Endodermal cell (in vitro differentiated cells): Measurements from ENCODE around the gene ARL17B. TPM values are rescaled to one million over a fixed set of nuclear protein-coding genes. Genes with fewer than 3 reads are reported as not detected.
"Not testable (repeated sequence)": the region's sequence is repeated elsewhere in the genome, so short reads cannot be mapped to it uniquely, and the experiment has no call there.

Source experiments
- DNase-seq: peaks from one replicate; pipeline ENCODE4 v3.0.0-alpha.2; 2017
- H3K27ac ChIP-seq: 2 replicates; pipeline ENCODE4 v1.5.1; 2013; ENCODE audit warnings: mild to moderate bottlenecking, low read depth, low read length, moderate library complexity
- H3K27me3 ChIP-seq: 2 replicates; pipeline ENCODE4 v1.6.1; 2013; ENCODE audit warnings: mild to moderate bottlenecking, low read length, moderate library complexity; ENCODE audit not compliant: insufficient read depth, control insufficient read depth, poor library complexity, severe bottlenecking
- H3K36me3 ChIP-seq: 2 replicates; pipeline ENCODE4 v1.7.0; 2013; ENCODE audit warnings: mild to moderate bottlenecking, low read length, moderate library complexity; ENCODE audit not compliant: control insufficient read depth, insufficient read depth
- H3K4me1 ChIP-seq: one replicate; pipeline ENCODE4 v1.7.0; 2013; ENCODE audit warnings: low read length; ENCODE audit not compliant: control insufficient read depth, insufficient read depth
- H3K4me3 ChIP-seq: 2 replicates; pipeline ENCODE4 v1.5.1; 2013; ENCODE audit warnings: mild to moderate bottlenecking, low read length, moderate library complexity
- H3K9ac ChIP-seq: 2 replicates; pipeline ENCODE4 v1.6.1; 2013; ENCODE audit warnings: mild to moderate bottlenecking, low read length, moderate library complexity; ENCODE audit not compliant: poor library complexity, severe bottlenecking; ENCODE audit errors: extremely low read depth
- H3K9me3 ChIP-seq: 2 replicates; pipeline ENCODE4 v1.6.1; 2013; ENCODE audit warnings: mild to moderate bottlenecking, low read length, moderate library complexity; ENCODE audit not compliant: control insufficient read depth
- H3K27ac Mint-ChIP-seq: 2 replicates; pipeline ENCODE4 v1.8.0; 2020; ENCODE audit warnings: mixed read lengths
- H3K27me3 Mint-ChIP-seq: 2 replicates; pipeline ENCODE4 v1.8.0; 2021; ENCODE audit warnings: mild to moderate bottlenecking, mixed read lengths; ENCODE audit not compliant: insufficient read depth
- H3K36me3 Mint-ChIP-seq: 2 replicates; pipeline ENCODE4 v1.8.0; 2020; ENCODE audit warnings: low read depth, mixed read lengths
- H3K4me1 Mint-ChIP-seq: 2 replicates; pipeline ENCODE4 v1.8.0; 2020; ENCODE audit warnings: mixed read lengths
- H3K4me3 Mint-ChIP-seq: 2 replicates; pipeline ENCODE4 v1.8.0; 2020; ENCODE audit warnings: mild to moderate bottlenecking, moderate library complexity, mixed read lengths
- H3K9me3 Mint-ChIP-seq: 2 replicates; pipeline ENCODE4 v1.8.0; 2020; ENCODE audit warnings: mild to moderate bottlenecking, mixed read lengths
- CTCF ChIP-seq: fragments of 200-600 bp; sonication (generic); conservative IDR thresholded peaks from 2 replicates; pipeline ENCODE4 v1.5.0; 2021; ENCODE audit warnings: antibody characterized with exemption, mild to moderate bottlenecking
- WGBS, 2 experiments: methylation state at CpG; one replicate each; pipeline versions ENCODE4 v1.1.5 to v1.1.7; 2013; ENCODE audit warnings: missing lambda C conversion rate in 2 of 2, mixed read lengths in 1 of 2; ENCODE audit not compliant: insufficient coverage in 1 of 2, insufficient read length in 1 of 2; 5-methylcytosine and 5-hydroxymethylcytosine counted together
- total RNA-seq, 2 donors: library from RNA; stranded (reverse); fragmentation: NEBNext Ultra II Directional in 1 of 2; extraction: Animal tissue kit (Norgen Biotek cat#: 25700) in 1 of 2; gene quantifications; 2 replicates in 1 of 2; 3 replicates in 1 of 2; pipeline ENCODE4 v1.2.1, GENCODE V29; 2021

Gene ARL17B
- total RNA-seq, 2 donors from 2014 or later = 12.3 to 13.7 TPM

- not testable (repeated sequence) for H3K27me3 ChIP-seq, H3K36me3 Mint-ChIP-seq, H3K27ac Mint-ChIP-seq, H3K4me3 Mint-ChIP-seq, H3K36me3 ChIP-seq, H3K4me3 ChIP-seq, H3K9me3 ChIP-seq, H3K9ac ChIP-seq, H3K27me3 Mint-ChIP-seq, H3K27ac ChIP-seq, DNase-seq, H3K4me1 Mint-ChIP-seq, H3K4me1 ChIP-seq, H3K9me3 Mint-ChIP-seq
- WGBS, 2 experiments = 96 to 100% methylated on average over 2 to 4 of the region's 4 CpGs
Measured at GRCh38 chr17:46281336-46281735, 80.2 kb downstream of the ARL17B start.

- not testable (repeated sequence) for H3K27me3 ChIP-seq, H3K9me3 ChIP-seq, H3K4me1 Mint-ChIP-seq, H3K36me3 Mint-ChIP-seq, H3K9me3 Mint-ChIP-seq, H3K36me3 ChIP-seq, H3K4me1 ChIP-seq, H3K4me3 Mint-ChIP-seq, H3K4me3 ChIP-seq, H3K27ac ChIP-seq, H3K27me3 Mint-ChIP-seq, H3K9ac ChIP-seq
- DNase-seq = peak; percentile 68
- WGBS, 2 experiments = 81 to 90% methylated on average over 2 to 3 of the region's 3 CpGs
- peak overlapping the region; percentile 65 for H3K27ac Mint-ChIP-seq
Measured at GRCh38 chr17:46276728-46277479, 84.7 kb downstream of the ARL17B start.

GRCh38 chr17:46274238-46274637 lies 87.3 kb downstream of the ARL17B start:
- no peak overlapping the region for H3K4me3 Mint-ChIP-seq
- H3K27ac Mint-ChIP-seq = no peak overlapping the region
- no peaks in the 10 kb centered on the region for H3K9me3 ChIP-seq
- peaks cover 9% of the 10 kb centered on the region for H3K27me3 Mint-ChIP-seq
- no peak overlapping the region for H3K9ac ChIP-seq
- H3K27ac ChIP-seq = no peak overlapping the region
- no peaks in the 10 kb centered on the region for H3K4me1 ChIP-seq
- TF ChIP-seq CTCF = no peak
- H3K27me3 ChIP-seq = no peaks in the 10 kb centered on the region
- H3K4me1 Mint-ChIP-seq = no peaks in the 10 kb centered on the region
- H3K9me3 Mint-ChIP-seq = no peaks in the 10 kb centered on the region
- H3K36me3 ChIP-seq = no peaks in the 10 kb centered on the region
- no peak overlapping the region for H3K4me3 ChIP-seq
- no peaks in the 10 kb centered on the region for H3K36me3 Mint-ChIP-seq
- no peak for DNase-seq
- 87% methylated on average over 3 of the region's 3 CpGs; no CpG with 5 or more reads in 1 of the 2 experiments for WGBS, 2 experiments

- Mint-ChIP-seq H3K4me1 (no peaks in the 10 kb centered on the region), H3K9me3 (no peaks in the 10 kb centered on the region), H3K27me3 (peaks cover 9% of the 10 kb centered on the region), H3K36me3 (no peaks in the 10 kb centered on the region), H3K27ac (no peak overlapping the region), H3K4me3 (no peak overlapping the region)
- H3K4me1 ChIP-seq = no peaks in the 10 kb centered on the region
- no peak overlapping the region for H3K27ac ChIP-seq
- no peak overlapping the region for H3K4me3 ChIP-seq
- no peak for TF ChIP-seq CTCF
- no peak overlapping the region for H3K9ac ChIP-seq
- DNase-seq = no peak
- WGBS, 2 experiments = 65 to 81% methylated on average over 6 of the region's 6 CpGs
- no peaks in the 10 kb centered on the region for H3K36me3 ChIP-seq
- H3K9me3 ChIP-seq = no peaks in the 10 kb centered on the region
- no peaks in the 10 kb centered on the region for H3K27me3 ChIP-seq
Measured at GRCh38 chr17:46273541-46274236, 87.9 kb downstream of the ARL17B start.
